ENCODE measurements around the gene NDST4.

DNA sequence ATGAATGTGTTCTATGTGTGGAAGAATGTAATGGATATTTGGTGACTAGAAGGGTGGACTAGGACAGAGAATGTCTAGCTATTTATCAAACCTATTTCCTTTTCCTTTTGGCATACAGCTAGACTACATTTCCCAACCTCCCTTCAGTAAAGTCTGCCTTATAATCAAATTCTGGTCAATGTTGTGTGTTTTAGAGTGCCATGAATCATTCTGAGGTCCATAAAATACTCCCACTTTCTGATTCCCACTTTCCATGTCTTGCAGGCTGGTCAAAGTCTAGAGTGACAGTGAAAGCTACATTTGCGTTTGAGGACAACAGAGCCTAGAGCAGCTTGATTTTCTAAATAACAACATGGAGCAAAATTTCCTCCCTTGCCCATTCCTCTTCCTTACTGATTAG lies 297.7 kb downstream of the NDST4 start:
- TF ChIP-seq, protein P1, sequence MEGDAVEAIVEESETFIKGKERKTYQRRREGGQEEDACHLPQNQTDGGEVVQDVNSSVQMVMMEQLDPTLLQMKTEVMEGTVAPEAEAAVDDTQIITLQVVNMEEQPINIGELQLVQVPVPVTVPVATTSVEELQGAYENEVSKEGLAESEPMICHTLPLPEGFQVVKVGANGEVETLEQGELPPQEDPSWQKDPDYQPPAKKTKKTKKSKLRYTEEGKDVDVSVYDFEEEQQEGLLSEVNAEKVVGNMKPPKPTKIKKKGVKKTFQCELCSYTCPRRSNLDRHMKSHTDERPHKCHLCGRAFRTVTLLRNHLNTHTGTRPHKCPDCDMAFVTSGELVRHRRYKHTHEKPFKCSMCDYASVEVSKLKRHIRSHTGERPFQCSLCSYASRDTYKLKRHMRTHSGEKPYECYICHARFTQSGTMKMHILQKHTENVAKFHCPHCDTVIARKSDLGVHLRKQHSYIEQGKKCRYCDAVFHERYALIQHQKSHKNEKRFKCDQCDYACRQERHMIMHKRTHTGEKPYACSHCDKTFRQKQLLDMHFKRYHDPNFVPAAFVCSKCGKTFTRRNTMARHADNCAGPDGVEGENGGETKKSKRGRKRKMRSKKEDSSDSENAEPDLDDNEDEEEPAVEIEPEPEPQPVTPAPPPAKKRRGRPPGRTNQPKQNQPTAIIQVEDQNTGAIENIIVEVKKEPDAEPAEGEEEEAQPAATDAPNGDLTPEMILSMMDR (IDR thresholded peaks at IDR 0.05; ENCODE audit: low read depth, low read length), result no peak
- no peak for TF ChIP-seq EZH2phosphoT487 (IDR thresholded peaks at IDR 0.05; ENCODE audit: low read depth)
